ENCODE results near the gene ERFL.

GRCh38 chr19:41862445-41862986 is 65.7 kb downstream of the ERFL start:
- no peak for TF ChIP-seq YY1 (IDR thresholded peaks at IDR 0.05; ENCODE audit: low read depth, low read length)
- peak in 1 of 2 experiments; percentile 48; a peak in 1 of 3 replicates for TF ChIP-seq POLR2A (IDR thresholded peaks at IDR 0.05; ENCODE audit: control extremely low read depth in 1 of 2, low read depth in 2 of 2, low read length in 2 of 2)
- no peak for TF ChIP-seq MAX (IDR thresholded peaks at IDR 0.05)
- no peak for TF ChIP-seq EP300 (IDR thresholded peaks at IDR 0.05; ENCODE audit: borderline replicate concordance in 1 of 2, low read depth in 2 of 2, low read length in 2 of 2)
- TF ChIP-seq GTF2F1 (IDR thresholded peaks at IDR 0.05; ENCODE audit: borderline replicate concordance, low read depth, low read length), result no peak
- TF ChIP-seq TBP (IDR thresholded peaks at IDR 0.05; ENCODE audit: low read depth, low read length), result no peak
- no peak for TF ChIP-seq CTCF (IDR thresholded peaks at IDR 0.05; ENCODE audit: control extremely low read depth in 1 of 3, insufficient read depth in 1 of 3, low read depth in 1 of 3, low read length in 3 of 3)
- no peak for TF ChIP-seq ZNF274 (IDR thresholded peaks at IDR 0.05; ENCODE audit: borderline replicate concordance, extremely low read depth, low read length)
- no peak for TF ChIP-seq RNF2 (IDR thresholded peaks at IDR 0.05; ENCODE audit: borderline replicate concordance, low read depth, low read length, missing control alignments, poor library complexity, severe bottlenecking)
- TF ChIP-seq PHF8 (conservative IDR thresholded peaks at IDR 0.05; ENCODE audit: low read depth, low read length), result no peak
- no peak for TF ChIP-seq JUN (IDR thresholded peaks at IDR 0.05; ENCODE audit: low read depth, low read length)
- no peak for TF ChIP-seq EGR1 (IDR thresholded peaks at IDR 0.05; ENCODE audit: borderline replicate concordance, low read depth, low read length)
- no peak for TF ChIP-seq SRF (IDR thresholded peaks at IDR 0.05; ENCODE audit: low read depth, low read length)
- TF ChIP-seq CHD2 (IDR thresholded peaks at IDR 0.05; ENCODE audit: low read length), result no peak

Data from H1 (cell line).